Endothelial cell of umbilical vein (primary cell): Measurements from ENCODE around the gene DBI. TPM values are rescaled to one million over a fixed set of nuclear protein-coding genes. Genes with fewer than 3 reads are reported as not detected.

Experiments used
- BruUV-seq: library from RNA; stranded (reverse); fragments of 400-500 nt; replicated peaks from 2 replicates; lab custom pipeline; 2021; lab: Mats Ljungman, UMichigan
- CTCF ChIA-PET: fragments of 300-600, 350-600 bp; sonication (Branson Sonifier 250); formaldehyde crosslinking; loops from one replicate; lab custom pipeline; 2021; ENCODE audit warnings: antibody characterized with exemption, inconsistent platforms; lab: Charles Lee
- POLR2A ChIA-PET: fragments of 300-600, 350-600 bp; sonication (Branson Sonifier 250); formaldehyde crosslinking; loops from one replicate; lab custom pipeline; 2021; ENCODE audit warnings: antibody characterized with exemption, inconsistent platforms; lab: Charles Lee
- DNase-seq: peaks from one replicate; pipeline ENCODE4 v3.0.0-alpha.2; 2011; ENCODE audit warnings: low read depth, low spot score
- FAIRE-seq: peaks from 2 replicates; lab custom pipeline; 2011; peaks lifted over from hg19 to GRCh38; lab: Jason Lieb, UNC
- H2AFZ ChIP-seq: 2 replicates; pipeline ENCODE4 v1.6.0; 2012; ENCODE audit warnings: low read depth, low read length, control low read depth, inconsistent platforms
- H3K27ac ChIP-seq: 2 replicates; pipeline ENCODE4 v1.5.1; 2011; ENCODE audit warnings: low read depth, mild to moderate bottlenecking, control low read depth, low read length, moderate library complexity; ENCODE audit not compliant: insufficient read depth
- H3K27me3 ChIP-seq, 2 experiments: 2 replicates each; pipeline versions ENCODE4 v1.6.0 to v1.6.1; 2011; ENCODE audit warnings: low read length in 2 of 2, mixed read lengths in 1 of 2; ENCODE audit not compliant: control insufficient read depth in 2 of 2, insufficient read depth in 2 of 2
- H3K36me3 ChIP-seq, 2 experiments: 2 replicates in 1 of 2; 3 replicates in 1 of 2; pipeline ENCODE4 v1.5.1; 2011; ENCODE audit warnings: low read length in 2 of 2, mild to moderate bottlenecking in 1 of 2, moderate library complexity in 1 of 2; ENCODE audit not compliant: control insufficient read depth in 2 of 2, insufficient read depth in 2 of 2; ENCODE audit errors: extremely low read depth in 1 of 2
- H3K4me1 ChIP-seq: 3 replicates; pipeline ENCODE4 v1.5.1; 2011; ENCODE audit warnings: mild to moderate bottlenecking, low read length; ENCODE audit not compliant: control insufficient read depth, insufficient read depth; ENCODE audit errors: extremely low read depth
- H3K4me2 ChIP-seq: 2 replicates; pipeline ENCODE4 v1.6.1; 2011; ENCODE audit warnings: low read length, control low read depth, mixed read lengths; ENCODE audit not compliant: insufficient read depth
- H3K4me3 ChIP-seq, 3 experiments: fragments of 200-600 bp in 1 of 3; sonication (generic), shearing (Covaris generic) in 1 of 3; replicated peaks in 1 of 3; 2 replicates each; pipeline ENCODE4 v1.5.1; 2011 to 2016; ENCODE audit warnings: control low read depth in 3 of 3, low read length in 3 of 3, mild to moderate bottlenecking in 2 of 3, inconsistent platforms in 1 of 3, low read depth in 1 of 3, moderate library complexity in 1 of 3; ENCODE audit not compliant: insufficient read depth in 1 of 3
- H3K79me2 ChIP-seq: 2 replicates; pipeline ENCODE4 v1.6.0; 2012; ENCODE audit warnings: low read length, inconsistent platforms; ENCODE audit not compliant: control insufficient read depth, insufficient read depth
- H3K9ac ChIP-seq: replicated peaks from 2 replicates; pipeline ENCODE3; 2011; ENCODE audit warnings: low read length, control low read depth; ENCODE audit not compliant: insufficient read depth; ENCODE audit errors: extremely low read depth
- H3K9me1 ChIP-seq: replicated peaks from 3 replicates; pipeline ENCODE4 v1.6.0; 2011; ENCODE audit warnings: mild to moderate bottlenecking, low read length; ENCODE audit not compliant: control insufficient read depth, insufficient read depth; ENCODE audit errors: extremely low read depth
- H3K9me3 ChIP-seq: replicated peaks from 2 replicates; pipeline ENCODE4 v1.5.1; 2012; ENCODE audit warnings: low read length, inconsistent platforms; ENCODE audit not compliant: control insufficient read depth, insufficient read depth
- H4K20me1 ChIP-seq: replicated peaks from 2 replicates; pipeline ENCODE3; 2011; ENCODE audit warnings: mild to moderate bottlenecking, low read length; ENCODE audit not compliant: control insufficient read depth, insufficient read depth; ENCODE audit errors: extremely low read depth
- EZH2 ChIP-seq: IDR thresholded peaks from 2 replicates; pipeline ENCODE4 v1.6.1; 2012; ENCODE audit warnings: borderline replicate concordance, low read depth, mild to moderate bottlenecking, moderate library complexity, low read length, inconsistent platforms; ENCODE audit not compliant: severe bottlenecking
- FOS ChIP-seq: IDR thresholded peaks from 2 replicates; pipeline ENCODE4 v1.6.1; 2011; ENCODE audit warnings: mild to moderate bottlenecking, low read length, moderate library complexity, borderline replicate concordance; ENCODE audit not compliant: insufficient read depth
- GATA2 ChIP-seq: IDR thresholded peaks from 2 replicates; pipeline ENCODE4 v1.7.0; 2011; ENCODE audit warnings: low read depth, mild to moderate bottlenecking, moderate library complexity, mixed read lengths, low read length; ENCODE audit not compliant: insufficient read length, insufficient read depth
- JUN ChIP-seq: IDR thresholded peaks from 2 replicates; pipeline ENCODE4 v1.6.1; 2011; ENCODE audit warnings: borderline replicate concordance, low read depth; ENCODE audit not compliant: insufficient read length, insufficient read depth
- MYC ChIP-seq: IDR thresholded peaks from one replicate; pipeline ENCODE4 v1.6.1; 2011; ENCODE audit warnings: mild to moderate bottlenecking, low read depth, low read length
- POLR2A ChIP-seq: IDR thresholded peaks from 2 replicates; pipeline ENCODE4 v1.6.1; 2012; ENCODE audit warnings: low read depth, mild to moderate bottlenecking, control low read depth, low read length
- POLR2AphosphoS5 ChIP-seq: IDR thresholded peaks from 2 replicates; pipeline ENCODE4 v1.6.1; 2012; ENCODE audit warnings: low read depth, mild to moderate bottlenecking, control low read depth, low read length, moderate library complexity; ENCODE audit not compliant: insufficient read depth
- dilution Hi-C: fragments of 300-500 bp; cut with MboI; formaldehyde crosslinking; loops from one replicate; pipeline ENCODE4 v1.15.0; 2019; ENCODE audit warnings: low sequenced_read_pairs; ENCODE audit not compliant: extremely low pct_ligation_motif_present
- intact Hi-C: fragments of 100-400 bp; cut with micrococcal nuclease; formaldehyde crosslinking; loops from one replicate; pipeline ENCODE4 v1.10.0; 2022
- polyA plus RNA-seq, 4 experiments: library from polyadenylated mRNA; depleted of rRNA in 3 of 4; stranded (reverse) in 3 of 4; unstranded in 1 of 4; fragments of >200 nt; gene quantifications; 2 replicates each; pipeline versions ENCODE4 v1.2.1 to v1.2.3, GENCODE V29; 2011 to 2012; ENCODE audit warnings: missing spikeins in 1 of 4
- total RNA-seq: library from RNA; stranded (reverse); gene quantifications from 2 replicates; pipeline ENCODE4 v1.2.3, GENCODE V29; 2021
- TF ChIP-seq, protein P1 (sequence below): IDR thresholded peaks from 2 replicates; pipeline ENCODE4 v1.6.1; 2011; ENCODE audit not compliant: insufficient read depth, insufficient read length
- TF ChIP-seq, protein P2 (sequence below), 2 donors: IDR thresholded peaks; 1 replicate in 1 of 2; 2 replicates in 1 of 2; pipeline ENCODE4 v1.5.1; 2011; ENCODE audit warnings: low read length in 2 of 2, mild to moderate bottlenecking in 2 of 2, moderate library complexity in 2 of 2, control low read depth in 1 of 2, inconsistent platforms in 1 of 2, low read depth in 1 of 2; ENCODE audit not compliant: insufficient read depth in 1 of 2; ENCODE audit errors: extremely low read depth in 1 of 2

Gene DBI
- total and polyA plus RNA-seq, 2 donors (not counting 3 experiments of a cell fraction or from before 2014, with no cell fraction given): 214 to 233 TPM

DNA sequence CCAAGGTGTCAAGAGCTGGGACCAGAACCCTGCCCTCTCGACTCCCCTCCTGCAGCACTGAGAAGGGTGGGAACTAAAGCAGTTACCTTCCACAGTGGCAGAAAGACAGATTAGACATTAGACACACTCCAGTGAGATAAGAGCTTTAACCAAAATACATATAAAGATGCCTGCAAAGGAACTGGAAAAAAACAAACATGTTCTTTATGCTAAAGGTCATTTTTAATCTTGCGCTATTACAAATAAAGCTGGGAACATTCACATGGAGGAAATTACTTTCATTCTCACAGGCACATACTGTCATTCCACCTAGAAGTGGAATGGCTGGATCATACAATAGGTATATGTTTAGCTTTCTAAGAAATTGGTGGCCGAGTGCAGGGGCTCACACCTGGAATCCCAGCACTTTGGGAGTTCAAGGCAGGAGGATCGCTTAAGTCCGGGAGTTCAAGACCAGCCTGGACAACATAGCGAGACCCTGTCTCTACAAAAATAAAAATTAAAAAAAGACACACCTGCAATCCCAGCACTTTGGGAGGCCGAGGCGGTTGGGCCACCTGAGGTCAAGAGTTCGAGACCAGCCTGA is 42.0 kb upstream of the DBI start:
- dilution Hi-C loops (no loop called here), intact Hi-C loops (no loop called here)
- TF ChIP-seq GATA2: no peak
- TF ChIP-seq JUN: no peak
- TF ChIP-seq, protein P1, sequence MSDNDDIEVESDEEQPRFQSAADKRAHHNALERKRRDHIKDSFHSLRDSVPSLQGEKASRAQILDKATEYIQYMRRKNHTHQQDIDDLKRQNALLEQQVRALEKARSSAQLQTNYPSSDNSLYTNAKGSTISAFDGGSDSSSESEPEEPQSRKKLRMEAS: no peak
- TF ChIP-seq FOS: no peak
- TF ChIP-seq, protein P2, sequence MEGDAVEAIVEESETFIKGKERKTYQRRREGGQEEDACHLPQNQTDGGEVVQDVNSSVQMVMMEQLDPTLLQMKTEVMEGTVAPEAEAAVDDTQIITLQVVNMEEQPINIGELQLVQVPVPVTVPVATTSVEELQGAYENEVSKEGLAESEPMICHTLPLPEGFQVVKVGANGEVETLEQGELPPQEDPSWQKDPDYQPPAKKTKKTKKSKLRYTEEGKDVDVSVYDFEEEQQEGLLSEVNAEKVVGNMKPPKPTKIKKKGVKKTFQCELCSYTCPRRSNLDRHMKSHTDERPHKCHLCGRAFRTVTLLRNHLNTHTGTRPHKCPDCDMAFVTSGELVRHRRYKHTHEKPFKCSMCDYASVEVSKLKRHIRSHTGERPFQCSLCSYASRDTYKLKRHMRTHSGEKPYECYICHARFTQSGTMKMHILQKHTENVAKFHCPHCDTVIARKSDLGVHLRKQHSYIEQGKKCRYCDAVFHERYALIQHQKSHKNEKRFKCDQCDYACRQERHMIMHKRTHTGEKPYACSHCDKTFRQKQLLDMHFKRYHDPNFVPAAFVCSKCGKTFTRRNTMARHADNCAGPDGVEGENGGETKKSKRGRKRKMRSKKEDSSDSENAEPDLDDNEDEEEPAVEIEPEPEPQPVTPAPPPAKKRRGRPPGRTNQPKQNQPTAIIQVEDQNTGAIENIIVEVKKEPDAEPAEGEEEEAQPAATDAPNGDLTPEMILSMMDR (IDR thresholded peaks at IDR 0.05; ENCODE audit: extremely low read depth in 1 of 2, insufficient read depth in 1 of 2, low read depth in 1 of 2, low read length in 2 of 2): no peak
- no peak for TF ChIP-seq EZH2
- no peak for TF ChIP-seq POLR2AphosphoS5
- no peak for TF ChIP-seq MYC
- no peak for TF ChIP-seq POLR2A
- Histone ChIP-seq H3K27me3 (no peaks in the 10 kb centered on the region), H3K27ac (no peak overlapping the region), H3K4me3 (no peak overlapping the region), H3K9ac (no peak overlapping the region), H3K9me1 (no peaks in the 10 kb centered on the region), H3K79me2 (no peaks in the 10 kb centered on the region), H3K4me2 (no peak overlapping the region), H4K20me1 (no peaks in the 10 kb centered on the region), H3K36me3 (no peaks in the 10 kb centered on the region), H3K4me1 (no peaks in the 10 kb centered on the region), H2AFZ (no peak overlapping the region), H3K9me3 (no peaks in the 10 kb centered on the region)
- BruUV-seq: no TSS peak
- POLR2A ChIA-PET: no interaction called here
- CTCF ChIA-PET: no interaction called here
- DNase-seq (no peak), FAIRE-seq (no peak)
